Cardiac muscle cell (in vitro differentiated cells and primary cell): ENCODE data around the gene SZRD1. TPM values are rescaled to one million over a fixed set of nuclear protein-coding genes. Genes with fewer than 3 reads are reported as not detected.
A peak's percentile ranks its signal among the peaks of the same experiment; 100 is the strongest.

Experiments
- DNase-seq, 2 donors: peaks; one replicate each; pipeline versions ENCODE4 v3.0.0 to v3.0.0-alpha.2; 2010 to 2017; ENCODE audit warnings: low read depth in 1 of 2, low spot score in 1 of 2
- H3K27ac ChIP-seq: fragments of 200-600 bp; sonication (generic); 2 replicates; pipeline ENCODE4 v1.5.1; 2016
- H3K27me3 ChIP-seq: fragments of 200-600 bp; sonication (generic); 2 replicates; pipeline ENCODE4 v1.6.0; 2016; ENCODE audit warnings: control low read depth
- H3K36me3 ChIP-seq: fragments of 200-600 bp; sonication (generic); 2 replicates; pipeline ENCODE4 v1.5.1; 2016; ENCODE audit warnings: control low read depth
- H3K4me1 ChIP-seq: fragments of 200-600 bp; sonication (generic); 2 replicates; pipeline ENCODE4 v1.8.1; 2017; ENCODE audit warnings: low read depth, mild to moderate bottlenecking, mixed run types
- H3K4me3 ChIP-seq: fragments of 200-600 bp; sonication (generic); 2 replicates; pipeline ENCODE4 v1.5.1; 2016; ENCODE audit warnings: mild to moderate bottlenecking
- H3K9me3 ChIP-seq: fragments of 200-600 bp; sonication (generic); 2 replicates; pipeline ENCODE4 v1.5.1; 2017; ENCODE audit warnings: low read depth, mild to moderate bottlenecking, control low read depth
- CTCF ChIP-seq: IDR thresholded peaks from 2 replicates; pipeline ENCODE4 v1.5.1; 2012; ENCODE audit warnings: low read depth, mild to moderate bottlenecking, low read length
- polyA plus RNA-seq: library from polyadenylated mRNA; unstranded; fragments of >200 nt; fragmentation: Nextera tagmentation; extraction: Ambion mirVana; gene quantifications from 2 replicates; pipeline ENCODE4 v1.2.1, GENCODE V29; 2016
- total RNA-seq: library from RNA; depleted of rRNA; stranded (reverse); fragments of >200 nt; gene quantifications from 2 replicates; pipeline ENCODE4 v1.2.3, GENCODE V29; 2016

The SZRD1 gene
- total and polyA plus RNA-seq, 2 experiments from 2014 or later, result 53.1 to 81.7 TPM

GRCh38 chr1:16440131-16440469 is 73.1 kb downstream of the SZRD1 start:
- H3K27me3 ChIP-seq, result no peaks in the 10 kb centered on the region
- no peak for DNase-seq
- H3K36me3 ChIP-seq, result peaks cover 7% of the 10 kb centered on the region
- H3K4me1 ChIP-seq, result peaks cover 7% of the 10 kb centered on the region
- peak overlapping the region; percentile 97 for H3K4me3 ChIP-seq
- H3K9me3 ChIP-seq, result no peaks in the 10 kb centered on the region
- TF ChIP-seq CTCF, result no peak
- H3K27ac ChIP-seq, result peak overlapping the region; percentile 49

- H3K27ac ChIP-seq, result peak within 1 kb of the TSS; percentile 76
- peaks cover 13% of the 10 kb centered on the region for H3K36me3 ChIP-seq
- TF ChIP-seq CTCF, result peak; percentile 49
- peaks cover 7% of the 10 kb centered on the region for H3K4me1 ChIP-seq
- peak; percentile 95 to 96 for DNase-seq
- peak within 1 kb of the TSS; percentile 97 for H3K4me3 ChIP-seq
- no peaks in the 10 kb centered on the region for H3K9me3 ChIP-seq
- no peaks in the 10 kb centered on the region for H3K27me3 ChIP-seq
These were observed 73.6 kb downstream of the SZRD1 start, which contains the start of gene NECAP2 for GRCh38 chr1:16440470-16441281. Gene NECAP2, plus strand, starts transcription at chr1:16440724. Its CDS starts 38 bp downstream, at chr1:16440762.

- no peak for TF ChIP-seq CTCF
- peak overlapping the region; percentile 97 for H3K4me3 ChIP-seq
- no peaks in the 10 kb centered on the region for H3K27me3 ChIP-seq
- H3K4me1 ChIP-seq, result peaks cover 7% of the 10 kb centered on the region
- peaks cover 15% of the 10 kb centered on the region for H3K36me3 ChIP-seq
- H3K27ac ChIP-seq, result peak overlapping the region; percentile 76
- peak in 1 of 2 donors; percentile 23 for DNase-seq
- no peaks in the 10 kb centered on the region for H3K9me3 ChIP-seq
These were observed 74.2 kb downstream of the SZRD1 start for GRCh38 chr1:16441282-16441665.

- Histone ChIP-seq H3K27ac (no peak overlapping the region), H3K4me3 (no peak overlapping the region), H3K36me3 (peaks cover 15% of the 10 kb centered on the region), H3K27me3 (no peaks in the 10 kb centered on the region), H3K9me3 (no peaks in the 10 kb centered on the region), H3K4me1 (peaks cover 7% of the 10 kb centered on the region)
- no peak for TF ChIP-seq CTCF
- no peak for DNase-seq
These were observed 75.2 kb downstream of the SZRD1 start for GRCh38 chr1:16442265-16442664.

- Histone ChIP-seq H3K36me3 (peaks cover 20% of the 10 kb centered on the region), H3K27ac (no peak overlapping the region), H3K27me3 (no peaks in the 10 kb centered on the region), H3K4me3 (no peak overlapping the region), H3K9me3 (no peaks in the 10 kb centered on the region), H3K4me1 (peaks cover 7% of the 10 kb centered on the region)
- no peak for DNase-seq
- TF ChIP-seq CTCF, result no peak
These were observed 75.9 kb downstream of the SZRD1 start for GRCh38 chr1:16442941-16443340.
